ENCODE data around the gene SRM. TPM values are rescaled to one million over a fixed set of nuclear protein-coding genes. Genes with fewer than 3 reads are reported as not detected.
A peak's percentile ranks its signal among the peaks of the same experiment; 100 is the strongest.
"Not testable (repeated sequence)": the region's sequence is repeated elsewhere in the genome, so short reads cannot be mapped to it uniquely, and the experiment has no call there.

The SRM gene
- total and polyA plus RNA-seq, 10 donors = 42.0 to 114 (median 63.1) TPM

- H3K27me3 ChIP-seq (replicated peaks in 1 of 7) = no peaks in the 10 kb centered on the region
- intact Hi-C loops (cut with DNase I; ENCODE audit: low total_unique reads) = no loop called here
- TF ChIP-seq POLR2A (IDR thresholded peaks at IDR 0.05) = no peak
- TF ChIP-seq, protein P1, sequence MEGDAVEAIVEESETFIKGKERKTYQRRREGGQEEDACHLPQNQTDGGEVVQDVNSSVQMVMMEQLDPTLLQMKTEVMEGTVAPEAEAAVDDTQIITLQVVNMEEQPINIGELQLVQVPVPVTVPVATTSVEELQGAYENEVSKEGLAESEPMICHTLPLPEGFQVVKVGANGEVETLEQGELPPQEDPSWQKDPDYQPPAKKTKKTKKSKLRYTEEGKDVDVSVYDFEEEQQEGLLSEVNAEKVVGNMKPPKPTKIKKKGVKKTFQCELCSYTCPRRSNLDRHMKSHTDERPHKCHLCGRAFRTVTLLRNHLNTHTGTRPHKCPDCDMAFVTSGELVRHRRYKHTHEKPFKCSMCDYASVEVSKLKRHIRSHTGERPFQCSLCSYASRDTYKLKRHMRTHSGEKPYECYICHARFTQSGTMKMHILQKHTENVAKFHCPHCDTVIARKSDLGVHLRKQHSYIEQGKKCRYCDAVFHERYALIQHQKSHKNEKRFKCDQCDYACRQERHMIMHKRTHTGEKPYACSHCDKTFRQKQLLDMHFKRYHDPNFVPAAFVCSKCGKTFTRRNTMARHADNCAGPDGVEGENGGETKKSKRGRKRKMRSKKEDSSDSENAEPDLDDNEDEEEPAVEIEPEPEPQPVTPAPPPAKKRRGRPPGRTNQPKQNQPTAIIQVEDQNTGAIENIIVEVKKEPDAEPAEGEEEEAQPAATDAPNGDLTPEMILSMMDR (IDR thresholded peaks at IDR 0.05 in 8 of 11, conservative IDR thresholded peaks at IDR 0.05 in 3 of 11) = no peak
- peak; percentile 34 to 73 (median 51) for TF ChIP-seq POLR2AphosphoS5 (IDR thresholded peaks at IDR 0.05)
- no peak overlapping the region for H3K27ac ChIP-seq
- no peaks in the 10 kb centered on the region for H3K9me3 ChIP-seq
- 25 to 56% (median 30%) methylated on average over 15 to 29 of the region's 29 CpGs for WGBS, 5 donors
- peaks cover 0 to 46% (median 30%) of the 10 kb centered on the region in 6 donors for H3K36me3 ChIP-seq
- no peak overlapping the region for H3K4me3 ChIP-seq
- no peak for DNase-seq
- H3K4me1 ChIP-seq = peaks cover 0 to 24% (median 7%) of the 10 kb centered on the region in 6 donors
Measured at GRCh38 chr1:11052839-11053757, 6.7 kb downstream of the SRM start.

DNA sequence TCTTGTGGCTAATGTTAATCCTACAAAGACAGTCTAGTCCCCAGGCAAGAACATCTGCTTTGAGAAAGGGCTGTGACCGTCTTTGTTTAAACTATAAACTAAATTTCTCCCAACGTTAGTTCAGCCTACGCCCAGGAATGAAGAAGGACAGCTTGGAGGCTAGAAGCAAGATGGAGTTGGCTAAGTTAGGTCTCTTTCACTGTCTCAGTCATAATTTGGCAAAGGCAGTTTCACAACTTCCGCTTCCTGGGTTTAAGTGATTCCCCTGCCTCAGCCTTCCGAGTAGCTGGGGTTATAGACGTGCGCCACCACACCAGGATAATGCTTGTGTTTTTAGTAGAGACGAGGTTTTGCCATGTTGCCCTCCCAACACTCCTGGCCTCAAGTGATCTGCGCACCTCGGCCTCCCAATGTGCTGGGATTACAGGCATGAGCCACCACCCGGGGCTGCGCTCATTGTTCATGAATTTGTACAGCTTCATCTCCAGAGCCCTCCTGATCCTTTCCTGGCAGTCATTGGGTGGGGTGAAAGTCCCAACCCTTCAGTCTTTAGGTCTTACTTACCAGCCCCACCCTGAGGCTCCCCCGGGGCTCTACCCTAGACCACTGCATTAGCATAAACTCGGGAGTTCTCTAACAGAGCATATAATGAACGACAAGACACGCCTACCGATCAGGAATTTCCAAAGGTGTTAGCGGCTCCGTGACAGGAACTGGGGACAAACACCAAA, 7.9 kb downstream of the SRM start:
- intact Hi-C loops (cut with DNase I; ENCODE audit: low total_unique reads) = no loop called here
- peaks cover 0 to 35% (median 26%) of the 10 kb centered on the region in 6 donors for H3K36me3 ChIP-seq
- TF ChIP-seq POLR2A (IDR thresholded peaks at IDR 0.05) (no peak), POLR2AphosphoS5 (IDR thresholded peaks at IDR 0.05) (no peak)
- TF ChIP-seq, protein P1 (IDR thresholded peaks at IDR 0.05 in 8 of 11, conservative IDR thresholded peaks at IDR 0.05 in 3 of 11) = no peak
- H3K27me3 ChIP-seq (replicated peaks in 1 of 7) = no peaks in the 10 kb centered on the region
- WGBS, 5 donors = 47 to 59% (median 50%) methylated on average over 18 to 19 of the region's 19 CpGs
- H3K9me3 ChIP-seq = no peaks in the 10 kb centered on the region
- DNase-seq = no peak
- H3K4me3 ChIP-seq = no peak overlapping the region
- H3K27ac ChIP-seq = no peak overlapping the region
- H3K4me1 ChIP-seq = peaks cover 0 to 19% (median 7%) of the 10 kb centered on the region in 6 donors

- H3K4me3 ChIP-seq; intact Hi-C loops (cut with DNase I; ENCODE audit: low total_unique reads); H3K27ac ChIP-seq; H3K9me3 ChIP-seq; DNase-seq; H3K27me3 ChIP-seq (replicated peaks in 1 of 7): not testable (repeated sequence)
- whole genome bisulfite sequencing, 5 donors = 83 to 96% (median 93%) methylated on average over 10 of the region's 10 CpGs
- H3K4me1 ChIP-seq = peaks cover 0 to 19% (median 7%) of the 10 kb centered on the region in 6 donors
- H3K36me3 ChIP-seq = peaks cover 0 to 27% (median 18%) of the 10 kb centered on the region in 6 donors
Measured at GRCh38 chr1:11051121-11051520, 8.7 kb downstream of the SRM start.

DNA sequence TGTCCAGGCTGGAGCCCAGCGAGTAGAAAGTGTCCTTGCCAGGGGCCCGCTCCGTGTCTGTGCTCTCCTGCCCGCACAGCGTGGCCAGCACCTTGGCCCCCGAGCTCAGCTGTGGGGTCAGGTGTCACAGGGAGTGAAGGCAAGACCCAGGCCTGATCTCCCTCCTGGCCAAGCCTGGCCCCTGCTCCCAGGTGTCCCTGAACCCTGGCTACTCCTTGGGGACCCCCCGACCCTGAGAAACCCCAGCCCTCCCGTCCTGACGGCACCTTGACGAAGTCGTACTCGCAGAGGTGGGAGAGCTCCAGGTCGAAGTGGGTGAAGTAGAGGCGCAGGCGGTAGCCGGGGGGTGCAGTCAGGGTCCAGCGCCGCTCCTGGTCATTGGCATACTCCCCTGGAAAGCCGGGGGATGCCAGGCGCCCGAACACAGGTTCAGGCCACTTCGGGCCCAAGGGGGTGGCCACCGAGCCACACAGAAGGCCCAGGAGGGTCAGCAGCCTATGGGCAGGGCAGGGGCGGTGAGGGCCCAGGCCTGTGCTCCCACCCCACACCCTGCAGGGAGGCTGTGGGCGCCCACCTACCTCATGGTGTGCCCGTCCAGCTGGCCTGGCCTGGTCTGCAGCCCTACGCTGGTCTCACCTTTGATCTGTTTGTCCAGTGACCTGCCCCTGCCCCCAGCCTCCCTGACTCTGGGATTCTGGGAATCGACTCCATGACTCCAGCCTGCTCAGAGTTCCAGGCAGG, 13.0 kb downstream of the SRM start, which contains the start of gene MASP2:
Gene MASP2 (minus strand): TSS at position 615 of the 741 bp plus-strand sequence. CDS start 32 bp downstream, at position 583.
- intact Hi-C loops (cut with DNase I; ENCODE audit: low total_unique reads) = no loop called here
- Histone ChIP-seq H3K4me1 (peaks cover 0 to 4% (median under 1%) of the 10 kb centered on the region in 6 donors), H3K36me3 (no peaks in the 10 kb centered on the region), H3K4me3 (no peak within 1 kb of the TSS), H3K9me3 (no peaks in the 10 kb centered on the region), H3K27ac (no peak within 1 kb of the TSS), H3K27me3 (replicated peaks in 1 of 7) (no peaks in the 10 kb centered on the region)
- no peak for DNase-seq
- TF ChIP-seq, protein P1 (IDR thresholded peaks at IDR 0.05 in 8 of 11, conservative IDR thresholded peaks at IDR 0.05 in 3 of 11) = no peak
- TF ChIP-seq POLR2A (IDR thresholded peaks at IDR 0.05) (no peak), POLR2AphosphoS5 (IDR thresholded peaks at IDR 0.05) (no peak)
- WGBS, 5 donors = 91 to 97% (median 92%) methylated on average over 3 to 28 of the region's 28 CpGs
